Mesodermal cell (in vitro differentiated cells): ENCODE results near the gene CISD1.
"Not testable (repeated sequence)": the region's sequence is repeated elsewhere in the genome, so short reads cannot be mapped to it uniquely, and the experiment has no call there.

ENCODE experiments used
- H3K27ac ChIP-seq: 2 replicates; pipeline ENCODE4 v1.7.0; 2013; ENCODE audit warnings: mild to moderate bottlenecking, low read depth, low read length, moderate library complexity; ENCODE audit not compliant: severe bottlenecking
- H3K36me3 ChIP-seq: 2 replicates; pipeline ENCODE4 v1.7.1; 2013; ENCODE audit warnings: mild to moderate bottlenecking, low read length, moderate library complexity; ENCODE audit not compliant: control insufficient read depth, insufficient read depth
- H3K4me1 ChIP-seq: one replicate; pipeline ENCODE4 v1.7.1; 2013; ENCODE audit warnings: mild to moderate bottlenecking, low read length; ENCODE audit not compliant: insufficient read depth, control insufficient read depth, poor library complexity, severe bottlenecking
- H3K4me3 ChIP-seq: 2 replicates; pipeline ENCODE4 v1.7.0; 2013; ENCODE audit warnings: low read length, control low read depth, mild to moderate bottlenecking; ENCODE audit not compliant: insufficient read depth, poor library complexity, severe bottlenecking; ENCODE audit errors: extremely low read depth
- H3K9me3 ChIP-seq: 2 replicates; pipeline ENCODE4 v1.7.1; 2013; ENCODE audit warnings: mild to moderate bottlenecking, low read length, moderate library complexity; ENCODE audit not compliant: control insufficient read depth
- WGBS, 2 experiments: methylation state at CpG; one replicate each; pipeline ENCODE4 v1.1.5; 2013; ENCODE audit warnings: missing lambda C conversion rate in 2 of 2; ENCODE audit not compliant: insufficient coverage in 2 of 2; 5-methylcytosine and 5-hydroxymethylcytosine counted together

CISD1 gene

GRCh38 chr10:58243801-58244200 is 25.2 kb upstream of the CISD1 start:
- H3K27ac ChIP-seq, H3K9me3 ChIP-seq, H3K36me3 ChIP-seq, H3K4me3 ChIP-seq: not testable (repeated sequence)
- 90 to 100% methylated on average over 10 to 14 of the region's 31 CpGs for WGBS, 2 experiments
- peaks cover 24% of the 10 kb centered on the region for H3K4me1 ChIP-seq

- H3K9me3 ChIP-seq: not testable (repeated sequence)
- WGBS, 2 experiments: 80 to 99% methylated on average over 2 to 22 of the region's 28 CpGs
These were observed 24.7 kb upstream of the CISD1 start for GRCh38 chr10:58244242-58244641.

GRCh38 chr10:58244666-58245065 is 24.3 kb upstream of the CISD1 start:
- no CpG with 5 or more reads among the region's 3 CpGs for WGBS, 2 experiments
- H3K9me3 ChIP-seq, H3K36me3 ChIP-seq, H3K27ac ChIP-seq, H3K4me3 ChIP-seq: not testable (repeated sequence)
- H3K4me1 ChIP-seq: peaks cover 15% of the 10 kb centered on the region

More at GRCh38 chr10:58244242-58244641, 24.7 kb upstream of the CISD1 start:
- H3K4me1 ChIP-seq: peaks cover 19% of the 10 kb centered on the region
- not testable (repeated sequence) for H3K4me3 ChIP-seq, H3K36me3 ChIP-seq, H3K27ac ChIP-seq

- peaks cover 24% of the 10 kb centered on the region for H3K36me3 ChIP-seq
- peaks cover 19% of the 10 kb centered on the region for H3K9me3 ChIP-seq
- H3K4me3 ChIP-seq: no peak overlapping the region
- H3K4me1 ChIP-seq: no peaks in the 10 kb centered on the region
- 81 to 95% methylated on average over 2 of the region's 4 CpGs for WGBS, 2 experiments
- no peak overlapping the region for H3K27ac ChIP-seq
These were observed 15.8 kb upstream of the CISD1 start for GRCh38 chr10:58253184-58253583.

GRCh38 chr10:58254644-58255043 is 14.3 kb upstream of the CISD1 start:
- Histone ChIP-seq H3K36me3 (peaks cover 32% of the 10 kb centered on the region), H3K27ac (no peak overlapping the region), H3K4me1 (no peaks in the 10 kb centered on the region), H3K9me3 (peaks cover 19% of the 10 kb centered on the region), H3K4me3 (no peak overlapping the region)
- WGBS, 2 experiments: 100% methylated on average over 1 of the region's 1 CpG; no CpG with 5 or more reads in 1 of the 2 experiments

- Histone ChIP-seq H3K36me3 (peaks cover 32% of the 10 kb centered on the region), H3K9me3 (peaks cover 19% of the 10 kb centered on the region)
- H3K27ac ChIP-seq, H3K4me3 ChIP-seq, H3K4me1 ChIP-seq: not testable (repeated sequence)
- WGBS, 2 experiments: 72 to 76% methylated on average over 2 to 4 of the region's 7 CpGs
These were observed 12.8 kb upstream of the CISD1 start for GRCh38 chr10:58256013-58256780.

GRCh38 chr10:58258977-58259692 is 9.8 kb upstream of the CISD1 start:
- H3K4me3 ChIP-seq: no peak overlapping the region

GRCh38 chr10:58260334-58260733 is 8.6 kb upstream of the CISD1 start:
- Histone ChIP-seq H3K9me3 (peaks cover 3% of the 10 kb centered on the region), H3K4me3 (no peak overlapping the region), H3K36me3 (peaks cover 26% of the 10 kb centered on the region), H3K27ac (no peak overlapping the region), H3K4me1 (no peaks in the 10 kb centered on the region)

More at GRCh38 chr10:58258977-58259692, 9.8 kb upstream of the CISD1 start:
- peaks cover 32% of the 10 kb centered on the region for H3K36me3 ChIP-seq
- H3K9me3 ChIP-seq: peaks cover 12% of the 10 kb centered on the region
- no CpG with 5 or more reads among the region's 4 CpGs for WGBS, 2 experiments
- H3K4me1 ChIP-seq: no peaks in the 10 kb centered on the region
- no peak overlapping the region for H3K27ac ChIP-seq

GRCh38 chr10:58262766-58263165 is 6.2 kb upstream of the CISD1 start:
- Histone ChIP-seq H3K27ac (no peak overlapping the region), H3K4me1 (no peaks in the 10 kb centered on the region), H3K4me3 (no peak overlapping the region), H3K9me3 (peaks cover 2% of the 10 kb centered on the region), H3K36me3 (peaks cover 12% of the 10 kb centered on the region)

- no peaks in the 10 kb centered on the region for H3K9me3 ChIP-seq
- H3K36me3 ChIP-seq: no peaks in the 10 kb centered on the region
- WGBS, 2 experiments: 10% methylated on average over 2 of the region's 5 CpGs; no CpG with 5 or more reads in 1 of the 2 experiments
- no peak overlapping the region for H3K4me3 ChIP-seq
- peak overlapping the region; percentile 33 for H3K27ac ChIP-seq
- H3K4me1 ChIP-seq: no peaks in the 10 kb centered on the region
These were observed 4.2 kb upstream of the CISD1 start for GRCh38 chr10:58264780-58265179.

GRCh38 chr10:58265249-58265648 is 3.7 kb upstream of the CISD1 start:
- no peaks in the 10 kb centered on the region for H3K36me3 ChIP-seq
- H3K9me3 ChIP-seq: no peaks in the 10 kb centered on the region
- peak overlapping the region; percentile 33 for H3K27ac ChIP-seq
- WGBS, 2 experiments: no CpG with 5 or more reads among the region's 1 CpG
- H3K4me1 ChIP-seq: no peaks in the 10 kb centered on the region
- peak overlapping the region; percentile 75 for H3K4me3 ChIP-seq
